SK-N-DZ (cell line): ENCODE measurements around the gene SEL1L2. TPM values are rescaled to one million over a fixed set of nuclear protein-coding genes. Genes with fewer than 3 reads are reported as not detected.
"Not testable (repeated sequence)": the region's sequence is repeated elsewhere in the genome, so short reads cannot be mapped to it uniquely, and the experiment has no call there.

Source experiments
- DNase-seq: peaks from one replicate; pipeline ENCODE4 v3.0.0-alpha.2; 2015; ENCODE audit warnings: low spot score
- polyA plus RNA-seq, 2 experiments: library from polyadenylated mRNA; depleted of rRNA; stranded (reverse); fragments of >200 nt; gene quantifications; 2 replicates each; pipeline ENCODE4 v1.2.3, GENCODE V29; 2014

SEL1L2 gene, protein sequence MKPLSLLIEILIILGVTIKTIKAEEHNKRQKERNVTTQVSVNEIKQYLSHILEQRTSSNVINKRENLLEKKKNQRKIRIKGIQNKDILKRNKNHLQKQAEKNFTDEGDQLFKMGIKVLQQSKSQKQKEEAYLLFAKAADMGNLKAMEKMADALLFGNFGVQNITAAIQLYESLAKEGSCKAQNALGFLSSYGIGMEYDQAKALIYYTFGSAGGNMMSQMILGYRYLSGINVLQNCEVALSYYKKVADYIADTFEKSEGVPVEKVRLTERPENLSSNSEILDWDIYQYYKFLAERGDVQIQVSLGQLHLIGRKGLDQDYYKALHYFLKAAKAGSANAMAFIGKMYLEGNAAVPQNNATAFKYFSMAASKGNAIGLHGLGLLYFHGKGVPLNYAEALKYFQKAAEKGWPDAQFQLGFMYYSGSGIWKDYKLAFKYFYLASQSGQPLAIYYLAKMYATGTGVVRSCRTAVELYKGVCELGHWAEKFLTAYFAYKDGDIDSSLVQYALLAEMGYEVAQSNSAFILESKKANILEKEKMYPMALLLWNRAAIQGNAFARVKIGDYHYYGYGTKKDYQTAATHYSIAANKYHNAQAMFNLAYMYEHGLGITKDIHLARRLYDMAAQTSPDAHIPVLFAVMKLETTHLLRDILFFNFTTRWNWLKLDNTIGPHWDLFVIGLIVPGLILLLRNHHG
- polyA plus RNA-seq (2014; cell fraction: cytosol; rRNA removed) = not detected in 2 replicates
- not detected in 2 replicates for polyA plus RNA-seq (2014; cell fraction: nucleus; rRNA removed)

DNA sequence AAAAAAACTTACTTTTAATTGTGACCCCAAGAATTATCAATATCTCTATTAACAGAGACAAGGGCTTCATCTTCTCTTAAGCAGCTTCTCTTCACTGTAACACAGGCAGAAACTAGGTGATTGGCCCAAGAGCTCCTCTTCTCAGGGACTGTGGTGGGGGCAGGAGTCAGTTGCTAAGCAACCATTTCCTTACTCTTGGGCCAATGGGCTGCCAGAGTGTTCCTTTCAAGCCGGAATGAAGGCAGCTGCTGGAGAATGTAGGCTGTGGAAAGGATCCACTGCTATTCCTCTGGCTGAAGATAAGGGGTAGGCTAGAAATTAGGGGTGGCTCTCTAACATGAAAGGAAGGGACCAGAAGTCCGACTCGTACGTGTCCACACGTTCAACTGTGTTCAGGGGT lies at the start of gene SEL1L2:
Gene SEL1L2 (minus strand): TSS at position 150 of the 400 bp plus-strand sequence. CDS start 80 bp downstream, at position 70.
- peak; percentile 70 for DNase-seq

DNA sequence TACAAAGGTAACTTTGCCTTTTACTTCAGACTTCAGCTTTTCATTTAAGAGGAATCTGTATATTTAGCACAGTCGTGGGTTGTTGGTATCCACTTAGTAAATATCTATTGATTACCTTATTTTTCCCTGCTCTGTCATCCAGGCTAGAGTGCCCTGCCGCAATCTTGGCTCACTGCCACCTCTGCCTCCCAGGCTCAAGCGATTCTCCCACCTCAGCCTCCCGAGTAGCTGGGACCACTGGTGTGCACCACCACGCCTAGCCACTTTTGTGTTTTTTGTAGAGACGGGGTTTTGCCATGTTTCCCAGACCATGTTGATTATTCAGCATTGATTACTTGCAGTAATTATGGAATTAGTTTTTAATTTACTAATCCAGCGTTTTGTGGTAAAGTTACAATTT lies 46.2 kb upstream of the SEL1L2 start:
- DNase-seq = no peak

DNA sequence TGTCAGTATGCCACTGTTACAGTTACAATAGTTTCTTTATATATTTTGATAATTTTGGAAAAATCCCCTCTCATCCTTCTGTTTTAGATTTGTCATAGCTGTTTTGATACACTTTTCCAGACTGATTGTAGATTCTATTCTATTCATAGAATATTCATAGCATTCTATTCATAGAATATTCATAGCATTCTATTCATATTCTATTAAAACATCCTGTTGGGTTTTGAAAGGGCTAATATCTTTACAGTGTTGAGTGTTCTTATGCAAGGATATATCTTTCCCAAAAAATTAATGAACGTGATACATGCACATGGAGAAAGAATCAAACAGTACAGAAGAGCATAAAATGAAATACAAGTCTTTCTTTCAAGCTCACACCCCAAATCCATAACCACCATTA lies 42.9 kb upstream of the SEL1L2 start:
- DNase-seq = no peak

DNA sequence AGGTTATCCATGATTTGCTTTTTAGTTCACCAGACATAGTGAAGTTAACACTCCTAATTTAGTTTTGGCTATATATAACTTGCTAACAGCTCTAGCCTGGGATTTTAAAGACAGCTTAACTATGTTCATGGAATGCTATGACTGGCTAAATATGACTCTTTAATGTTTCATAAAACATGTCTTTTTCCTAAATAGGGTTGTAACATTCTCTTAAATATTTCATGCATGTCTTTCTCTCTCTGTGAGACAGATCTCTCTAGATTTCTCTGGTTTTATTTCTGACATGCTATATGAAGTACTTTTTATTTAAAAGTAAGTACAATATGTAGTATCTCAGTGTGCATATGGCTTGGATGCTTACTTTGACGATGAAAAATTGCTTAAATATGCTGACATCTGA lies 40.6 kb upstream of the SEL1L2 start:
- DNase-seq = no peak

DNA sequence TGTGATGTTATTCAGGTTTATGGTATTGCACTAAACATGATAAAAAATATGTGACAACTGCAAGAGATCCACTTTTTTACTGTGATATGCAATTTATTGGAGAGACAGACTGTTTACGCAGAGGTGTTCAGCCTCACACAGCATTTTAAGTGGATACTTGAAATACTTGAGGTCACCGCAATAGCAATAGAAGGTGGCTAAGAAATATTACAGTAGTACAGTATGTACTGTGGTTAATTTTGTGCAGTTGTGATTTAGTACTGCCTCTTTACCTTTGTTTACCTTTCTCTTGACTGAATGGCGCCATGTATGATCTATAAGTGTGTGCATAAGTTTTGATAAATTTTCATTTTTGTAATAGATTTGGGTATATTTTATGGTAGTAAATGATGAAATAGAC lies 22.3 kb upstream of the SEL1L2 start:
- no peak for DNase-seq

DNA sequence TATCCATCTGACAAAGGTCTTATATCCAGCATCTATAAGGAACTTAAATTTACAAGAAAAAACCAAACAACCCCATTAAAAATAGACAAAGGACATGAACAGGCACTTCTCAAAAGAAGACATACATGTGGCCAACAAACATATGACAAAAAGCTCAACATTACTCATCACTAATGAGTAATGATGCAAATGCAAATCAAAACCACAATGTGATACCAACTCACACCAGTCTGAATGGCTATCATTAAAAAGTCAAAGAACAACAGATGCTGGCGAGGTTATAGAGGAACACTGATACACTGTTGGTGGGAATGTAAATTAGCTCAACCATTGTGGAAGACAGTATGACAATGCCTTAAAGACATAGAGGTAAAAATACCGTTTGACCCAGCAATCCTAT lies 18.8 kb upstream of the SEL1L2 start:
- DNase-seq = no peak

DNA sequence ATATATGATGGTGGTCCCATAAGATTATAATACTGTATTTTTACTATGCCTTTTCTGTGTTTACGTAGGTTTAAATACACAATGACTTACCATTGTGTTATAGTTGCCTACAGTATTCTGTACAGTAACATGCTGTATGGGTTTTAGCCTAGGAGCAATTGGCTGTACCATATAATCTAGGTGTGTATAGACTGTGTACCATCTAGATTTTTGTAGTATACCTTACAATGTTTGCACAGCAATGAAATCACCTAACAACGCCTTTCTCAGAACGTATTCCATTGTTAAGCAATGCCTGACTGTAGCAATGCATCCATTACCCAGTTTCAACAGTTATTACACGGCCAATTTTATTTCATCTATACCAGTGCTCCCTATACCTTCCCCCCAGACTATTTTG lies 15.6 kb upstream of the SEL1L2 start:
- no peak for DNase-seq

DNA sequence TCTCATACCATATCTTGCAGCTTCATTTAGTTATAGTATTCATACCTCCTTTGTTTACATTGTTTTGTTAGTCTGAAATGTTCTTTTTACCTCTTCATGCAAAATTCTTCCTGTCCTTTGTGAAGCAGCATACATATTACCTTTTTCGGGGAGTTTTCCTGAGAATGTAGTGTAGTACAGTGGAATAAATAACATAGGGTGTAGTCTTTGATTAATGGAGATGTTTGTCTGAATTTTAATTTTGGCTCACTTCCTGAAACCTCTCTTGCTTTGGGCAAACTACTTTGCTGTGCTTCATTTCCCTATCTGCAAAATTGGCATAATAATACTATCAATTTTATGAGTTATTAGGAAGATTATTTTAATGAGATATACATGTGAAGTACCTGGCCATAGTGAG lies 10.5 kb upstream of the SEL1L2 start:
- no peak for DNase-seq

DNA sequence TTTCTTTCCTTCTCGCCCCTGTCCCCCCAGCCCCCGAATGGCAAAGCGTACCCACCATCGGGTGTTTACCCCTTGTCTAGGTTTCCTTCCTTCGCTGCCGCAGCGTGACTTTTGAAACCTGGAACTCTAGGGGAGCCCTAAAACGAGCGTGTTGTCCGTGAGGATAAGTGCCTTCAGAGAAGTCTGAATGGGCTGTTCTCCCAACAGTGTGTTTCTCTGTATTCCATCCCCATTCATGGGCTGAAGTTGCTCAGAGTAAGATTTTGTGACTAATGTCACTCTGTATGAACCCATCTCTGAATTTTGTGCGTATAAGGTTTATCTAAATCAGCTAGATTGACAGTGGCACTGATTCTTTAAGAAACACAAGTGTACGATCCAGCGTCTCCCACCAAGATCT lies 5.9 kb upstream of the SEL1L2 start:
- peak; percentile 20 for DNase-seq

DNA sequence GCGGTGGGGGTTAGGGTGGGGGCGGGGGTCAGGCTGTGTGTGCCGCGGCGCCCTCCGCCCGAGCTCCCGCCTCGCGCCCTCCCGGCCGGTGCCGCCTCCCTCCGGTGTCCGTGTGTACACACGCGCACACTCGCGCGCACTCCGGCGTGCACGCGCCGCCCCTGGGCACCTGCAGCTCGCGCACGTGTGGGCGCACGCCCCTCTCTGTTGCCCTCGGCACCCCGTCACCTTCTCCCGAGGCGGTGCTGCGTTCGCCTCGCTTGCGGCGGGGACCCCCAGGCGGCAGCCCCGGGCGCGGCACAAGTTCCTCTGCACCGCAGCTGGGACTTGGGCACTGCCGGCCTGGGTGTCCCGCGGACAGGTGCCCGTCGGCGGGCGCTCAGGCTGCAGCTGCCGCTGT lies 5.4 kb upstream of the SEL1L2 start:
- DNase-seq = peak; percentile 49

DNA sequence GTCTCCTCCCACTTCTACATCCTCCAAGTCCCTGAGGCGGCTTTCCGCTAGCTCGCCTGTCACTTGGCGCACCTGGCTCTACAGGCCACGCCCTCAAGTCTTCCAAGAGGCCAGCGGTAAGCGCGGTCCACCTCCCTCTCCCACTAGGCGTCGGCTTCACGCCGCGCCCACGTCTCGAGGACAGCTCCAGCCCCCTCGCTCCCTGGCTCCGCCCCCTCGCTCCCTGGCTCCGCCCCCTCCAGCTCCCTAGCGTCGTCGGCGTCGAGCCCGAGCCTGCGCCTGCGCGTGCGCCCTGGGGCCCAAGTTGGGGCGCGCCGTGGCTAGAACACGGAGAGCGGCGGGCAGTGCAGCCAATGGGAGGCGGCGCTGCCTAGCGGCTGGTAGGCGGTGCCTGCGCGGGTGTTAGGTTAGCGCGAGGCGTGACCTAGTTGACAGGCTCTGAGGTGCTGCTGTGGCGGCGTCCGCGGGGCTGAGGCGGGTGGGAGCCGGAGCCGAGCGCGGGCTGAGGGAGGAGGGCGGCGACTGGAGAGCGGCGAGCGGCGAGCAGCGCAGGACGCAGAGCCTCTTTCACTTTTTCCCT lies 4.8 kb upstream of the SEL1L2 start, which contains the start of gene MACROD2:
Gene MACROD2 (plus strand): TSS at position 431 of the 580 bp plus-strand sequence.
- DNase-seq = peak; percentile 96

DNA sequence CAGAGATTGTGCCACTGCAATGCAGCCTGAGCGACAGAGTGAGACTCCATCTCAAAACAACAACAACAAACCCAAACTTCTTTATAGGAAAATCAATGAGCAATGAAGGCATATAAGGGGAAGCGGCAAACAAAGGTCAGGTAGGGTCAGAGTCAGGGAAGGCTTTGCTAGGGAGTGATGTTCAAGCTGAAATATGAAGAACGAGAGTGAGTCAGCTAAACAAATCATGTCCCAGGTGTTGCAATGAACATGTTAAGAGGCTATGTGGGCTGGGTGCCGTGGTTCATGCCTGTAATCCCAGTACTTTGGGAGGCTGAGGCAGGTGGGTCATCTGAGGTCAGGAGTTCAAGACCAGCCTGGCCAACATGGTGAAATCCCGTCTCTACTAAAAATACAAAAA lies 1.5 kb upstream of the SEL1L2 start:
- not testable (repeated sequence) for DNase-seq

DNA sequence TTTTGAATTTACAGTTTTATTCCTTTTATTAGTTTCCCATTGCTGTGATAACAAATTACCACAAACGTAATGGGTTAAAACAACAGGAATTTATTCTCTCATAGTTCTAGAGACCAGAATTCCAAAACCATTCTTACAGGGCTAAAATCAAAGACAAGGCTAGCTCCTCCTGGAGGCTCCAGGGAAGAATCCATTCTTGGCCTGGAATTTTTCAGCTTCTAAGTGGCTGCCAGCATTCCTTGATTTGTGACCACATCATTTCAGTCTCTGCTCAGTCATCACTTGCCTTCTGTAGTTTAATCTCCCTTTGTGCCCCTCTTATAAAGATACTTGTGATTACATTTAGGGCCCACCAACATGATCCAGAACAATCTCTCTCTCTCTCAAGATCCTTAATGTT lies 897 bp upstream of the SEL1L2 start:
- DNase-seq = no peak

DNA sequence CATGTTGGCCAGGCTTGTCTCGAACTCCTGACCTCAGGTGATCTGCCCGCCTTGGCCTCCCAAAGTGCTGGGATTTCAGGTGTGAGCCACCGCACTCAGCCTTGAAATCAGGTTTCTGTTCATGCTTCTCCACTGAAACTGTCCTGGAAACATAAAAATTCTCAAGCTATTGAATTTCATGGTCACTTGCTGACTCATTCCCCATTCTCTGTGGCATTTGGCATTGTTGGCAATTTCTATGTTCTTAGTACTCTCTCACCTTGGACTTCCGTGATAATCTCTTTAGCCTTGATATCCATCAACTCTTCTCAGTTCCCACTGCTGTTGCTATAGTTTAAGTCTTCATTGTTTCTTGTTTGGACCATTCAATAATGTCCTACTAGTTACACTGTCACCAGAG lies 6.2 kb downstream of the SEL1L2 start:
- DNase-seq = no peak

DNA sequence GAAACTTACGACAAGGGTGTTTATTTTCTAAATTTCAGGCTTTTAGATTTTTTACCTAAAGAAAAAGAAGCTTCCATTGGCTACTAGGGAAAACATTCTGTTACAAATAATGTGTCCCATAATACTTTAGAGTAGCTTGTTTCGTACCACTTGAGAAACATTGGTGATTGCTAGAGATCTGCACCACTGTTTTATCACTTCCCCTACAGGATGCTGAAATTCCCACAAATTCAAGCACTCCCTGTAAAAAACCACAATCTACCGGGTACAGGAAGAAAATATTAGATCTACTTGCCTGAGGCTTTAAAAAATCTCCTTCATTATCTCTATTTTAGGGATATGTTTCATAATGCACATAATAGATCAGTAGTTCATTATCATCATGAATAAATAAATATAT lies 29.9 kb downstream of the SEL1L2 start:
- no peak for DNase-seq

DNA sequence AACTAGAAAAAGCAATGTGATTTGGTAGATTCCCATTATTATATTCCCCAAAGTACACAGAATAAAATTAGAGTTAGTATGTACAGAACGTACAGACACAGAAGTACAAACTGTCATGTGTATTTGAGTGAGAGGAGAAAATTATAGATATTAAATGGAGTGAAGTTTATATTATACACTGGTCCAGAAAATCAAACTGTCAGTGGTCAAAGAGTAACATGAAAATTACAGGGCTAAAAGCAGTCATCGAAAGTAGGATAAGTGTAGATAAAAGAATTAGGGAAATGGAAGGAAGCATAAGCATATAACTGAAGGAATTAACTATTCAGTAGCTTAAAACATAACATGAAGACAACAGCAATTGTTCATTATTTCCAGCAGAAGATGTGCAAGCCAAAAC lies 30.3 kb downstream of the SEL1L2 start:
- DNase-seq = no peak

DNA sequence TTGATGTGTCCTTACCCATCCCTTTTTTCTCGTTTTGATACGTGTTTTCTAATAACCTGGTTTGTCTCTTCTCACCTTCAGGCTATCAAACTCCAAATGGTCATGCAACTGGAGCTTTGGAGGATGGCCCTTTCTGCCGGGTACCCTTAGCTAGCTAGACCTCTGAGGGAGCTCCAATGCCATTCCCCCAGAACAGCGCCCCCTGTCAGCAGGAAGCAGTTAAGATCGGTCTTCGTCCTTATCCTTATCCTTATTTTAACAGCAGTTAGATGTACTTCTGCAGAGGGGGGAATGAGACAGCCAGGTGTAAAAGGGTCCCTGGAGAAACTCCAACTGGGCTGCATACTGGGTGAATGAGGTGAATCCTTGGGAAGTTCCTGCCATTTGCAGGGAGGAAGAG lies 37.2 kb downstream of the SEL1L2 start:
- no peak for DNase-seq

DNA sequence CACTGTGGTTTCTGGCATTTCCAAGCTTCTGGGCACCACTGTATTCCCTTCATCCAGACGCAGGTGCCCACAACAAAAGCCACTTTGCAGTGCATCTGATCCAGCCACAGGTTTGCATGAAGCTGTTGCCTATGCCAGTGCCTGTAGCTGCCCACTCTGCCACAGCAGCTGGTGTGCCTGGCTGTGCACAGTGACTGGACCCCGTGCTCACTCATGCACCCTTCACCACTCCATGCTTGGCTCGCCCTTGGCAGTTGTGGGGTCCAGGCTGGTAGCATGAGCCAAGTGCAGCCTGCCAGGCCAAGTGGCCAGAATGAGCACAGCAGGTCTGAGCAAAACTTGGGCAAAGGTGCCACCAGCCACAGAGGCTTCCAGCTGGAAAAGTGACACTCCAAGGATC lies 42.7 kb downstream of the SEL1L2 start:
- no peak for DNase-seq

DNA sequence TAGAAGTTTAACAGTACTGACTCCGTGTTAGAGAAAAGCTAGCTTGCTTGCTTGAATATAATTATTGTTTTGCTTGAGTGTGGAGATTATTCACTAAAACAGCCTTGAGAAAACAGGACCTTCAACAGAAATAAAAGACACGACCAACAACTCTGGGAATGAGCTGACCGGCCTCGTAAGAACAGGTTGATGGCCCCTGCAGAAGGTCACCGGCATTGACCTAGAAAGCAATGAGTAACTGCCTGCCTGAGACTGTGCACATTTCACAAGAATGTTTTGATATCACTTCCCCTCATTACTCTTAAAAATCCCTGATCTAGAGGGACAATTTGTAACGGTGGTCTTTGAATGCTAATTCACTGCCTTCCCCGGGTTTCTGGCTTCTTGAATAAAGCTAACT lies 49.4 kb downstream of the SEL1L2 start:
- no peak for DNase-seq

DNA sequence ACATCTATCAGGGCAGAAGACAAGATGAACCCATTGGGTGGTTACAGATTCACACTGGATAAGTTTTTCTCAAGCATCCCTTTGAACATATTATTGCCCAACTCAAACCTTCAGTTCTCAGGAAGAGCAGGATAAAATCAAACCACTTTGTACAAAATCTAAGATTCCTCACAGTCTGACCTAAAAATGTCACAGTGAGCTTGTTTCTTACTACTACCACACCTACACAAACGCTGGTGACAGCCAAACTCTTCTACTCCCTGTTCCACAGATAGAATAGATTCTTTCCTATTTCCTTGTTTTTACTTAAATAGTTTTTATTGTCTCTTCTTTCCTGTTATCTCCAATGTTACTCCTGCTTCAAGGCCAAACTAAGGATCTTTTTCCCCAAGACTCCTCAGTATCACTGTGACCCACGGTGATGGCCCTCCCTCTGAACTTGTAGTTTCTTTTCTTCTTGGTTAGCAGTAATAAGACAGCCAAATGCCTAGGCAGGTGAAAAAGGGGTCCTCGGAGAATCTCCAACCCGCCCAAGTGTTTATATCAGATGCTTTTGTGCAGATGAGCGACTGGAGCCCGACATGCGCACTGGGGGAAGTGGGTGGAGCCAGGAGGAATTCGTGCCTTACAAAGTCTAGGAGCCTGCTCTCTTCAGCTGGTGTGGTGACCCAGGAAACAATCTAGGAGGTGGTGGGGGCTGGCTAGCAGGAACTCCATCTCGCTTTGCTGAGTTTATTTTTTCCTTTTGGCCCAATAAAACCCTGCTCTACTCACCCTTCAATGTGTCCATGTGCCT lies 53.4 kb downstream of the SEL1L2 start:
- DNase-seq = peak; percentile 38

DNA sequence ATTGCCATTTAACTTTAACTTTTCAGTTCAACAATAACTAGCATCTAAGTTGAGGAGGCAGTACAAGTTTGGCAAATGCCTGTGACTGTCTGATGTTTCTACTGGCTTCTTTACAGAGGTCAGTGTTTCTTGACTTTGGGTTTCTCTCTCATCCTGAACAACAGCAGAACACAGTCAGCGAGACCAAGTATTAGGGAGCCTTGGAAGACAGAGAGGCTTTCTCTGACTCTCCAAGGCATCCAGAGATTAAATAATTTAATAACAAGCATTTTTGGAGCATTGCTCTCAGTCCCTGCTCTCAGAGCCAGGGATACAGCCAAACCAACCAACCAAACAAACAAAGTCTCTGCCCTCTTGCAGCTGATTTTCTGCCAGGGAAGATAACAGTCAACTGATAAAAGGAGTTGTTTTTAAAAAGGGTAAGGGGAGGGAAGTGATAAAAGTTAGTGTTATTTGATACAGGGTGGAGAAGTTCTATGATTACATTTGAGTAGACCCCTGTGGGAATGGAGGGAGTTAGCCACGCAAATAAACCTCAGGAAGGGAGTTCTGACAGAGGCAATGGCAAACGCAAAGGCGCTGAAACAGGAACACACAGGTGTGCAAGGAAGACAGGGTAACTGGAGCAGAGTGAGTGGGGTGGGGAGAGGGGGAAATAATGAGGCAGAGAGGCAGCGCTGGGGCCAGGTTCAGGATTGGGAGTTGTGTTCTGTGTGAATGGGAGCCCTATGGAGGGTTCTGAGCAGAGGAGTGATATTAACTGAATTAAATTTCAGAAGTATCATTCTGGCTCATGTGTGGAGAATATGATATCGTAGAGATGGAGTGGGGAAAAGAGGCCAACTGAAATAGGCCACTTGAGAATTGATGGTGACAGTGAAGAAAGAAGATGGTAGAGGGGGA lies 55.2 kb downstream of the SEL1L2 start:
- DNase-seq = no peak
